ENCODE measurements around the gene CHST8. TPM values are rescaled to one million over a fixed set of nuclear protein-coding genes. Genes with fewer than 3 reads are reported as not detected.
"Not testable (repeated sequence)": the region's sequence is repeated elsewhere in the genome, so short reads cannot be mapped to it uniquely, and the experiment has no call there.

CHST8 gene
- total RNA-seq, 2 donors from 2014 or later: not detected

DNA sequence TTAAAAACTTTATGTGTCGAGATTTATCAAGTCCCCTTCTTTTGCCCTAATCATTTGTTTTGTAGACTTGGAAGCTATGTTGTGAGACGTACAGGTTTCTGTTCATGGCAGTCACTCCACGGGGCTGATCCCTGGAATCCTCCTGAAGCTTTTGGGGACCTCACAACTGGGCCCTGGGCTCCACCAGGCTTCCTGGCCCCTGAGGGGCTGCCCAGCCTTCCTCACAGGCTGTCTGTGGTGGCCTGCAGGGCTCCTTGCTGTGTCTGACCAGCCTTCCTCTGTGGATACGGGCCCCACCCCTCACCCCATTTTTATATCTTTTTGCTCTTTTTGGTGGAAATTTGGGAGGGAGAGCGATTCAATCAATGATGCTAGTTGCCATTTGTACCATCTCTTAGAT is 38.1 kb downstream of the CHST8 start:
- no peak overlapping the region for H3K27ac Mint-ChIP-seq
- H3K9me3 Mint-ChIP-seq: no peaks in the 10 kb centered on the region
- no peaks in the 10 kb centered on the region for H3K36me3 Mint-ChIP-seq
- DNase-seq (ENCODE audit: low spot score in 2 of 2) (peak in 1 of 2 donors; percentile 33), ATAC-seq (no peak)

DNA sequence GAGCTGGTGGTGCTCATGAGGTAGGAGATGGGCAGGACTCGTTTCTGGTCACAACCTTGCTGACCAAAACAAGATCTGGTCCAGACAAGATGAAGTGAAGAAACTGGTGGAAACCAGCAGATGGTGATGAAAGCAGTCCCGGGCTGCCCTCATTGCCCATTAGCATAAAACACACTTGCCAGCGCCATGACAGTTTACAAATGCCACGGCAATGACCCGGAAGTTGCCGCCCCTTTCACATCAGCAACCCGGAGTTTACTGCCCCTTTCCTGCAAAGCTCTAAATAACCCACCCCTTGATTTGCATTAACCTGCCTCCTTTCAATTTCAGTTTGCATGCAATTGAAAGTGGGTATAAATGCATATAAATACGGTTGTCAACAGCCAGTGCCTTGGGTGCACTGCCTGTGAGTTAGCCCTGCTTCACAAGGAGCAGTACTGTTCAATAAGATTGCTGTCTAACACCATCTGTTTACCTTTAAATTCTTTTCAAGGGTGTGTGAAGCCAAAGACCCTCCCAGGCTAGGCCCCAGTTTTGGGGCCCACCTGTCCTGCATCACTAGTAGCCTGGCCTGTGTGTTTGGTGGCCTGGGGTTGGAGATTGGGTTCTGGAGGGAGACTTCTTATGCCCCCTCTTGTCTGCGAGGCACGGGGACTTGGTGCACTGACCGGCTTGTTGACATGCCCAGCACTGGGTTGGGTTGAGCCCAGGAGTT is 38.8 kb downstream of the CHST8 start:
- H3K27ac Mint-ChIP-seq: no peak overlapping the region
- ATAC-seq (no peak), DNase-seq (ENCODE audit: low spot score in 2 of 2) (peak in 1 of 2 donors; percentile 18)
- no peaks in the 10 kb centered on the region for H3K9me3 Mint-ChIP-seq
- no peaks in the 10 kb centered on the region for H3K36me3 Mint-ChIP-seq

DNA sequence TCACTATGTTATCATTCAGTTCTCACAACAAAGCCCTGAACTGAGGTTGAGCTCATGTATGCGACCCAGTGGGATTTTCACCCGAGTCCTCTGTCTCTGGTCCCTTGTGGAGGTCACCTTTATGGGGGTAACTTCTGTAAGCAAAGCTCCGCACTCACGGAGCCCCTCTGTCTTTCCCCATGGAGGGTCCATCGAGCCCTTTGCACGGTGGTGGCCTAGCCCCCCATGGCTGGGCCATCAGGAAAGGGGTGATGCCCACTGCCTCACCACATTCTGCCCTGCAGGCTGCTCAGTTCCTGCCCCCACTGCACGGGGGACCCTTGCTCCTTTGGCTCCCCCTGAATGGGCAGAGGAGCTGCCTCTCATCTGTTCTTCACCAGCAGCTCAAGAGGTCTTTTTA is 39.6 kb downstream of the CHST8 start:
- Mint-ChIP-seq H3K9me3 (no peaks in the 10 kb centered on the region), H3K27ac (no peak overlapping the region), H3K36me3 (no peaks in the 10 kb centered on the region)
- ATAC-seq: no peak
- DNase-seq (ENCODE audit: low spot score in 2 of 2): peak in 1 of 2 donors; percentile 20

DNA sequence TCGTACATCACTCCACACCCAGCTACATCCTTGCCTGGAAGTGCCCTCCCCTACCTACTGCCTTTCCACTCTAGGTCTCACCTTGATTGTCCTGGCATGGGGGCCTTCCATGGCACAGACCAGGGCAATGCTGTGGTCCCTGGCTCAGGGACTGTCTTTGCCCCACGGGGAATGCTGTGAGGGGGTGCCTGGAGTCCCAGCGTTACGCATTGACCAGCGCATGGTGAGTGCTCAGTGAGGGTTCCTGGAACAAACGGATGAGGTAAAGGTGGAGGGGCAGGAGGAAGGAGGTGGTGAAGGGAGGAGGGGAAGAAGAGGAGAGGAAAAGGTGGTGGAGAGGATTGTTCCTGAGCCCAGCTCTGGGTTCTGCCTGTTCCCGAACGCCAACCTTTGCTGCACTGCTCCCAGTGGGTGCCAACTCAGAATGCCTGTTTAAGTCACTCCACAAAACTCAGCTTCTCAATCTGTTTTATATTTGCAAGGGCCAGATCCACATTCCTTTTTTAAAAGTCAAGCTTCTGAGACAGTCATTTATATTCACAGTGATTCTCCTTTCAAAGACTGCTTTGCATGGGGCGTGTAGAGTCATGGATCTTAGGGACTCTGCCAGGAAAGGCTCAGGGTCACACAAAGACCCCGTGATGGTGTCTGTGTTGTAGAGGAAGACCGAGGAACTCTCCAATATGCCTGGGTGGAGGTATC is 40.8 kb downstream of the CHST8 start:
- no peaks in the 10 kb centered on the region for H3K9me3 Mint-ChIP-seq
- H3K36me3 Mint-ChIP-seq: no peaks in the 10 kb centered on the region
- no peak overlapping the region for H3K27ac Mint-ChIP-seq
- DNase-seq (ENCODE audit: low spot score in 2 of 2): no peak
- no peak for ATAC-seq

DNA sequence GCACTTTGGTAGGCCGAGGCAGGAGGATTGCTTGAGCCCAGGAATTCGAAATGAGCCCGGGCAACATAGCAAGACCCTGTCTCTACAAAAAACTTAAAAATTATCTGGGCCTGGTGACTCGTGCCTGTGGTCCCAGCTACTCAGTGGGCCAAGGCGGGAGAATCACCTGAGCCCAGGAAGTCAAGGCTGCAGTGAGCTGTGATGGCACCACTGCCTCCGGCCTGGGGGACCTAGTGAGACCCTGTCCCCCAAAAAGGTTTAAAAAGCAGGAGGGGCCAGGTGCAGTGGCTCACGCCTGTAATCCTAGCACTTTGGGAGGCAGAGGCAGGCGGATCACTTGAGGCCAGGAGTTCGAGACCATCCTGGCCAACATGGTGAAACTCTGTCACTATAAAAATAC is 41.6 kb downstream of the CHST8 start:
- not testable (repeated sequence) for H3K9me3 Mint-ChIP-seq

DNA sequence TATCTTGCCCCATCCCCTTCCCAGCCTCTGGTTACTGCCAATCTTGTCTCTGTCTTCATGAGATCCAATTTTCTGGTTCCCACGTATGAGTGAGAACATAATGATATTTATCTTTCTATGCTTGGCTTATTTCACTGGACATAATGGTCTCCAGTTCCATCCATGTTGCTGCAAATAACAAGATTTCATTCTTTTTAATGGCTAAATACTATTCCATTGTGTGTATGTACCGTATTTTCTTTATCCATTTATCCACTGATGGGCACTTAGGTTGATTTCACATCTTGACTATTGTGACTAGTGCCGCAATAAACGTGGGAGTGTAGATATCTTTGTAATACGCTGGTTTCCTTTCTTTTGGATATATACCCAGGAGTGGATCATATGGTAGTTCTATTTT is 43.0 kb downstream of the CHST8 start:
- Mint-ChIP-seq H3K9me3 (peaks cover 0 to 4% of the 10 kb centered on the region in 2 donors), H3K27ac (no peak overlapping the region), H3K36me3 (no peaks in the 10 kb centered on the region)
- DNase-seq (ENCODE audit: low spot score in 2 of 2): no peak
- no peak for ATAC-seq

More for the DNA sequence above, 41.6 kb downstream of the CHST8 start:
- ATAC-seq; H3K36me3 Mint-ChIP-seq; DNase-seq (ENCODE audit: low spot score in 2 of 2); H3K27ac Mint-ChIP-seq: not testable (repeated sequence)

DNA sequence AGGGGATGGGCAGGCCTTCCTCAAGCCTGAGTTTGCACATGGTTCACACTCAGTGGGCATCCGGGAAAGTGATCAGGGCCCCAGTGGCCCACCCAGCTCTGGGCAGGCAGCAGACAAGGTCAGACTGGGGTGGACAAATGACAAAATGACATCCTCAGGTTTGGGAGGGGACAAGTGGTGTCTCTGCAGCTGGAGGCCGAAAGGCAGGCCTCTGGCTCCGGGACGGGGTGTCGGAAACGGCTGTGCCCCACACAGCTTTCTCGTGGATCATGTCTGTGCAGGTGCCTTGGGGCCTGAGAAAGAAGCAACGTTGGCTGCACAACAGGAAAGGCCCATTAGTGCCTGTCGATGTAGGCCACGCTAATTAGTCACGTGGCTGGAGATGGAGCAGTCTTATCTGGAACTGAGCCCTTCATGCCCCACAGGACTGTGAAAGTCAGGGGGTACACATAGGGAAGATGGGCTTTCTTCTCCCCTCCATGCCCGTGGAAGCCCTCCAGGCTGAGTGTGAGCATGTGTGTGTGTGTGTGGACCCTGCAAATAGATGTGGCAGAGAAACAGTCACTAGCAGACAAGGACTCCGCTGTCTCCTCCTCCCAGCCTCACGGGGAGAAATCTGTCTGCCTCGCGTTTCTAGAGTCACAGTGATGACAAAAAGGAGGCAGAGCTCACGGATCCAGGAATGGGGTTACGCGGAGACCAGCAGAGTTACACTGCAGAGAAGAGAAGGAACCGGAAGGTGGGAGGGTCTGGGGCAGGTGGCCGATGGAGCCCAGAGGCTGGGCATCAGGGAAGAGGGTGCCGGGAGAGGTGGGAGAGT is 44.2 kb downstream of the CHST8 start:
- ATAC-seq (no peak), DNase-seq (ENCODE audit: low spot score in 2 of 2) (no peak)
- no peaks in the 10 kb centered on the region for H3K36me3 Mint-ChIP-seq
- no peak overlapping the region for H3K27ac Mint-ChIP-seq
- peaks cover 0 to 4% of the 10 kb centered on the region in 2 donors for H3K9me3 Mint-ChIP-seq

DNA sequence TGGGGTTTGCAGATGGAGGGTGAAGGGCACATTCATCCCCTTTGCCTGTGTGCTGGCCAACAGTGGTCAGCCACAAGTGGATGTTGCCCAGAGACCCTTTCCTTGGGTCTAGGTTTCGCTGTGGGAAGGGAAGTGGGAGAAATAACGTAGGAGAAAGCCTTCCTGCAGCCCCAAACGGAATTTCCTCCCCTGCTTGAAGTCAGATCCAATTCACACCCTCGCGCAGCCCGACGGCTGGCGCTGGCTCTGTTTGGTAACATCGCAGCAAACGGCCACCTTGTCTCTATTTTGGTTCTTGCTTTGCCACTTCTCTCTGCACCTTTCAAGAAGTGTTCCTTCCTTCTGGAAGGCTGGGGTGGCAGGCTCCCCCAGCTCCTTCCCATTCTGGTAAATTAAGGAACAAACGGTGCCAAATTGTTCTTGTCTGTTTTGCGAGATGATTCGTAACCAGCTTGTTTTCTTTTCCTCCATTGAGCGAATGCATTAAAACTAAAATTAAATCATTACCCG is 45.4 kb downstream of the CHST8 start:
- no peak overlapping the region for H3K27ac Mint-ChIP-seq

DNA sequence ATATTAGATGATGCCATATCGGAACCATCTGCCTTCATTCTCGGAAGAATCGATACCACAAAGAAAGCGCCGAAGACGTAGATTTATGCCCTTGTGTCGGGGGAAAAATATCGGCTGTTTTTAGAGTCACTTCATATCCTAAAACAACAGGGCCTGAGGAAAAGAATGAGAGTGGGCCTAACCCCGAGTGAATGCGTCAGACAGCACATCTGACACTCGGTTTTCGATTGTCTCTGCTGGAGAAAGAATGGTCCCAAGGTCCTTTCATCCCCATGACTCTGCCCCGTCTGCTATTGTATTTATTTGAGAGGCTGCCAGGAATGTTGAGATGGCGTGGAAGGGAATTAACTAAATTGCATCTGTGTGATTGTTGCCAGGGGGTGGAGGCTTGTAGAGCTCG is 46.1 kb downstream of the CHST8 start:
- no peak for DNase-seq (ENCODE audit: low spot score in 2 of 2)
- ATAC-seq: no peak
- no peak overlapping the region for H3K27ac Mint-ChIP-seq
- no peaks in the 10 kb centered on the region for H3K36me3 Mint-ChIP-seq
- peaks cover 0 to 4% of the 10 kb centered on the region in 2 donors for H3K9me3 Mint-ChIP-seq

More for the DNA sequence above, 45.4 kb downstream of the CHST8 start:
- Mint-ChIP-seq H3K36me3 (no peaks in the 10 kb centered on the region), H3K9me3 (peaks cover 0 to 4% of the 10 kb centered on the region in 2 donors)
- DNase-seq (ENCODE audit: low spot score in 2 of 2) (no peak), ATAC-seq (no peak)

DNA sequence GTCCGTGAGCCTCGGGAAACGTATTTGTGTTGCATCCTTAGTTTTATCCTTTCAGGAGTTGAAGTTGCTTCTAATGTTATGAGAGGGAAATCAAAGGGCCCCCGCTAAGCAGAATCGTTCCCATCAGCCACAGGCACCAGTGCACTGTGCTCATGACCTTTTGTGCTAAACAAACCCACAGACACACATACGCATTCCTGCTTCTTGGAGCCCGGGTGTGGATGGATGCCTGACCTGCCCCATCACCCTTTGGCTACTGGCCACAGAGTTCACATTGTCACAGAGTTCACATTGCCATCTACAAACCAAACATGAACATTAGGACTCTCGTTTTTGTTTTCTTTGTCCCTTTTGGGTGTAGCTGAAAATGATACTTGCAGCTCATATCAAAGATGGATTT is 47.2 kb downstream of the CHST8 start:
- ATAC-seq: no peak
- Mint-ChIP-seq H3K36me3 (no peaks in the 10 kb centered on the region), H3K9me3 (peaks cover 0 to 4% of the 10 kb centered on the region in 2 donors), H3K27ac (no peak overlapping the region)
- no peak for DNase-seq (ENCODE audit: low spot score in 2 of 2)

DNA sequence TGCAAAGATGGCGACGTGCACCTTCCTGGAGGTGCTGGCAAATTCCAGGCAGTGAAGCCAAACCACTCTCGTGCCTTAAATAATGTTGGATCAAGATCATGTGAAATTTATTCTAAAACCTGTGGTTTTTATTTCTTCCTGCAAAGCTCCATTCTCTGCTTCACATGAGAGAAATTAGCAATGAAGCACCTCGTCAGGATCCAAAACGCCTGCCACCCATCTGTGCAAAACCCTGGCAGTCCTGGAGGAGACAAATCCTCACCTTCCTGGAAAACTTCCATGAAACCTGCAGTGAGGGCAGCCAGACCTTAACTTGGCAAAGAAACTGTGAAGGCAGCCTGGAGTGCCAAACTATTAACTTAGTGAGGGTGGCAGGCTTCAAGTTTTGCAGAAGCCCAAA is 47.6 kb downstream of the CHST8 start:
- no peak overlapping the region for H3K27ac Mint-ChIP-seq
- peaks cover 0 to 4% of the 10 kb centered on the region in 2 donors for H3K9me3 Mint-ChIP-seq
- ATAC-seq (no peak), DNase-seq (ENCODE audit: low spot score in 2 of 2) (no peak)
- no peaks in the 10 kb centered on the region for H3K36me3 Mint-ChIP-seq

DNA sequence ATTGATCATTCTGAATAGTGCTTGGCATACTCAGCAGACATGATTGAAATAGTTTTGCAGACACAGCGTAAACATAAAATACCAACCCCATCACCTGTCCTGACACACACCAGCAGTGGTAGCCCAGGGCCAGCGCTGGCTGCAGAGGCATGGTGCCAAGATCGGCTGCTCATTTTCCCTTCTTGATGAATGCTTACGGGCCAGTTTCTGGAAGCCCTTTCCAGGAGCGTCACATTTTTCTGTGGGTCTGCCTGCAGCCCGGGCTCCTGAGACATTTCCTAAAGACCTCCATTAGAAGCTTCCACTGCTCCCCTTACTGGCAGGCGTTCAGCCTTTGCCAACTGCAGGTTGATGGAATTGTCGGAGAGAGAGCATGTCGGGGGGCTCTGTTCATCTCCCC is 48.6 kb downstream of the CHST8 start:
- H3K27ac Mint-ChIP-seq: no peak overlapping the region
- H3K36me3 Mint-ChIP-seq: no peaks in the 10 kb centered on the region
- DNase-seq (ENCODE audit: low spot score in 2 of 2): no peak
- no peak for ATAC-seq
- peaks cover 0 to 4% of the 10 kb centered on the region in 2 donors for H3K9me3 Mint-ChIP-seq

DNA sequence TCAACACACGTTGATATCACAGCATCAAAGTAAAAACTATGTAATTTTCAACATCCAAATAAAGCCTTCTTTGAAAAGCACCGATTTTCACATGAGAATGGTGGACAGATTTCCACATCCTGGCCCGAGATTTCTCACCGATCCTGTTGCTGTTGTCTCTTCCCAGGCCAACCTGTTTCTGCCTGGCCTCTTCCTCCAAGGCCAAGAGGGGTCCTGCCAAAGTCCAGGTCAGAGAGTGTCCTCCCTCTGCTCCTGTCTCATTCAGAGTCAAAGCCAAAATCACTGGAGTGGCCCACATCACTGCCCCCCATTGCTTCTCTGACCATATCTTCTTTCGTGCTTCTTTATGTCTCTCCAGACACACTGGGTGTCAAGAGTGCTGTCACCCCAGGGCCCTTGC is 49.5 kb downstream of the CHST8 start:
- H3K27ac Mint-ChIP-seq: no peak overlapping the region
- no peak for ATAC-seq
- no peaks in the 10 kb centered on the region for H3K36me3 Mint-ChIP-seq
- DNase-seq (ENCODE audit: low spot score in 2 of 2): no peak
- peaks cover 0 to 4% of the 10 kb centered on the region in 2 donors for H3K9me3 Mint-ChIP-seq

DNA sequence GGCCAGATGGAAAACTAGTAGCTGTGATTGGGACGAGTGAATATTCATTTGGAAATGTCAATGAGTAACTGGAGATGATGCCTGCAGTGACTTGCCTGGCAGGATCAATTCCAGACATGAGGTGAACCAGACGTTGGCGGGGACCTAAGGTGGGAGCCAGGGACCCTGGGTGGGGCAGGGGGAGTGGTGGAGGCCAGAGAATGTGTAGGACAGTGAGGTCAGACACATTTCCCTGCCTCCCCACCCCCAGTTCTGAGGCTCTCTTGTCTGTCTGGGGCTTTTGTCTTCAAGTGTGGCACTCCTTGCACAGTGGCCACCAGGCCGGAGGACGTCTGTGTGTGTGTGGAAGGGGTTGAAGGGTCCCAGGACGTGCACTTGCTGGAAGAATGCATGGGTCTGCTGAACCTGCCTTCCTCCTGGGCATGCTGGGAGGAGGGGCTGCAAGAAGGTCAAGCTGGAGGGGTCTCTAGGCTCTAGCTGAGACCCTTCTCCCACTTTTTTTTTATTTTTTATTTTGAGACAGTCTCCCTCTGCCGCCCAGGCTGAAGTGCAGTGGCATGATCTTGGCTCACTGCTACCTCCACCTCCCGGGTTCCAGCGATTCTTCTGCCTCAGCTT is 51.6 kb downstream of the CHST8 start:
- no peak for DNase-seq (ENCODE audit: low spot score in 2 of 2)
- no peak for ATAC-seq
- no peaks in the 10 kb centered on the region for H3K36me3 Mint-ChIP-seq
- no peak overlapping the region for H3K27ac Mint-ChIP-seq
- H3K9me3 Mint-ChIP-seq: peaks cover 0 to under 1% of the 10 kb centered on the region in 2 donors

DNA sequence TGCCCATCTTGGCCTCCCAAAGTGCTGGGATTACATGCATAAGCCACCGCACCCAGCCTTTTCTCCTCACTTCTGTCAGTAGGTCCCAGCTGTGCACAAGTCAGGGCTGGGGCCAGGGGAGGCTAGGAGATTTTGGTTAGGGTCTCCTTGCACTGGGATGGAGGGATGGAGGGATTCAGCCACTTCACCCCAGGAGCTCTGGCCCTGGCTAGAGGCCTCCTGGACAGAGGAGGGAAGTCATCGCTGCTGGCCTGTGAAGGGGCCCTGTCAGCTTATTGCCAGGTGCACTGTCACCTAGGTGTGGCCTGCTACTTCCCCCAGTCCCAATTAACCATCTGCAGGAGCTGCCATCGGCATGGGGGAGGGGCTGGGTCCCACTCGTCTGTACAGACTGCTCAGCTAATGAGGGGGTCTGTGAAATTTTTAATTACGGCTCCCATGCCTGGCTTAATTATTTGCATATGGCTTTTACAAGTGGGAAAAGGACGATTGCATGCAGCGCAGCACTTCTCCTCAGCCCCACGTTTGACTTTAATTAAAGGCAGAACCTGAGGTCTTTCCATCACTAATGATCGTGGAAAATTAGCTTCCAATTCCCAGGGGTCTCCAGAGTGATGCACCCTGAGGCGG is 52.4 kb downstream of the CHST8 start:
- ATAC-seq (no peak), DNase-seq (ENCODE audit: low spot score in 2 of 2) (no peak)
- no peak overlapping the region for H3K27ac Mint-ChIP-seq
- H3K36me3 Mint-ChIP-seq: no peaks in the 10 kb centered on the region
- no peaks in the 10 kb centered on the region for H3K9me3 Mint-ChIP-seq

DNA sequence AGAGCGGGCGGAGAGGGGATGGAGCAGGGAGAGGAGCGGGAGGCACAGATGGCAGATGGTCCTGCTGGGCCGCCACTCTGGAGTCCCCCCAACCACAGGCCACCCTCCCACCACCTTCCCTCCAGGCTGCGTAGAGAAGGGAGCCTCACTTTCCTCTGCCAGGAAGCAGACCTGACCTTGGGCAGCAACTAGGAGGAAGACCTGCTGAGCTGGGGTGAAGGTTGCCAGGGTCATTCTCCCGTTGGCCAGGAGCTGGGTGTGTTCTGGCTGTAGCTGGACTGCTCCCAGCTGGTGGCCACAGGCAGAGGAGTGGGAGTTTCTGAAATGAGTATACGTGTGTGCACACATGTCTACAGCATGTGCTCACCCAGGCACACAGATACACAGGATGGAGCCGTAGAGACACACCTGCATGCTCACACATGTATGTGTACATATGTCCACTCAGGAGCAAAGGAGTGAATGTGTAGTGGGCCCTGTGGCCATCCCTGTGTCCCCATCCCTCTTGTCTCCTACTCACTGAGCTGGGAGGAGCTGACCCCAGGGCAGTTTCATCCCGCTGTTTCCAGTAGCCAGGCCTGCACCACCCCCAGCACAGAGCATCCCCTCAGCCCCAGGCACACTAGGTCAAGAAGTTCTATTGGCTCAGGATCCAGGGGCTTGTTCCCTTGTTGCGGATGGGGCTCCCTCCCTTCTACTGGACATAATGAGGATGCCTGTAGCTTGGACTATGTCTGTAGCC is 53.0 kb downstream of the CHST8 start:
- DNase-seq (ENCODE audit: low spot score in 2 of 2) (no peak), ATAC-seq (no peak)
- Mint-ChIP-seq H3K27ac (no peak overlapping the region), H3K36me3 (no peaks in the 10 kb centered on the region), H3K9me3 (no peaks in the 10 kb centered on the region)
